Stimulated activated naive B cell treated with anti-CD40 and anti-IgM and Interleukin-4, amounts not matched to agents 10 μg/mL and 1 μg/mL and 100 μg/mL, for 72 hours (primary cell): Measurements from ENCODE around the gene OR51M1.
"Not testable (repeated sequence)": the region's sequence is repeated elsewhere in the genome, so short reads cannot be mapped to it uniquely, and the experiment has no call there.

Experiments
- ATAC-seq, 2 donors: fragments of 150-1000 bp; cut with Tn5 transposase; replicated peaks; 2 replicates each; pipeline ENCODE4 v1.10.0; 2021; ENCODE audit warnings: moderate library complexity in 1 of 2
- DNase-seq: peaks from one replicate; pipeline ENCODE4 v3.0.0; 2021
- H3K27ac Mint-ChIP-seq: one replicate; pipeline ENCODE4 v1.8.0; 2022; ENCODE audit warnings: mild to moderate bottlenecking, mixed read lengths
- H3K27me3 Mint-ChIP-seq, 2 donors: one replicate each; pipeline ENCODE4 v1.8.0; 2022; ENCODE audit warnings: mixed read lengths in 2 of 2
- H3K36me3 Mint-ChIP-seq, 2 donors: one replicate each; pipeline ENCODE4 v1.8.0; 2022; ENCODE audit warnings: mixed read lengths in 2 of 2, mild to moderate bottlenecking in 1 of 2
- H3K4me1 Mint-ChIP-seq, 2 donors: one replicate each; pipeline ENCODE4 v1.8.0; 2022; ENCODE audit warnings: mixed read lengths in 2 of 2, mild to moderate bottlenecking in 1 of 2
- H3K4me3 Mint-ChIP-seq, 2 donors: one replicate each; pipeline ENCODE4 v1.8.0; 2022; ENCODE audit warnings: mild to moderate bottlenecking in 2 of 2, mixed read lengths in 2 of 2, moderate library complexity in 1 of 2
- H3K9me3 Mint-ChIP-seq, 2 donors: one replicate each; pipeline ENCODE4 v1.8.0; 2022; ENCODE audit warnings: mixed read lengths in 2 of 2, mild to moderate bottlenecking in 1 of 2

The OR51M1 gene

DNA sequence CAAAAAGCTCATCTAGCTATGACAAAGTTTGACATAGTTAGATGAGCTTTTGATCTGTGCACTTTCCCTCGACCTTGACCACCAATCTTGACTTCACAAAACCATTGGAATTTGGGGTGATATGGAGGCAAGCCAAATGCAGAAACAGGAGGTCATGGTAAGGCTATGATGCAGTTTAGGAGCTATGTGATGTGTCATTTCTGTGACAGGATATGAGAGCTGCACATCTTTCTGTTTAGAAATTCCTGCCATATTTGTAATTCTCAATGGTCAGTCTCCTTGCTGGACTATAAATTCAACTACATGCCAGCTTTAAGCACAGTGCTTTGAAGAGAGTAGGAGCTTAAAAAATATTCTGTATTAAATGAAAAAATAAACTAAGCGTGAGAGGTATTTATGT is 19.4 kb upstream of the OR51M1 start:
- DNase-seq, result no peak
- Mint-ChIP-seq H3K4me1 (no peaks in the 10 kb centered on the region), H3K4me3 (no peak overlapping the region), H3K9me3 (peaks cover 0 to 2% of the 10 kb centered on the region in 2 donors), H3K36me3 (no peaks in the 10 kb centered on the region), H3K27ac (no peak overlapping the region), H3K27me3 (peaks cover 7 to 10% of the 10 kb centered on the region in 2 donors)
- no peak for ATAC-seq

- not testable (repeated sequence) for H3K4me1 Mint-ChIP-seq, H3K4me3 Mint-ChIP-seq, DNase-seq, H3K27ac Mint-ChIP-seq, ATAC-seq, H3K36me3 Mint-ChIP-seq, H3K9me3 Mint-ChIP-seq
- H3K27me3 Mint-ChIP-seq, result peaks cover 7 to 10% of the 10 kb centered on the region in 2 donors
Observed at GRCh38 chr11:5366365-5366764, 17.2 kb upstream of the OR51M1 start.

- Mint-ChIP-seq H3K27me3 (peaks cover 7 to 10% of the 10 kb centered on the region in 2 donors), H3K4me3 (no peak overlapping the region), H3K4me1 (no peaks in the 10 kb centered on the region), H3K36me3 (no peaks in the 10 kb centered on the region), H3K9me3 (peaks cover 0 to 1% of the 10 kb centered on the region in 2 donors), H3K27ac (no peak overlapping the region)
- ATAC-seq (no peak), DNase-seq (no peak)
Observed at GRCh38 chr11:5366856-5367255, 16.8 kb upstream of the OR51M1 start.

DNA sequence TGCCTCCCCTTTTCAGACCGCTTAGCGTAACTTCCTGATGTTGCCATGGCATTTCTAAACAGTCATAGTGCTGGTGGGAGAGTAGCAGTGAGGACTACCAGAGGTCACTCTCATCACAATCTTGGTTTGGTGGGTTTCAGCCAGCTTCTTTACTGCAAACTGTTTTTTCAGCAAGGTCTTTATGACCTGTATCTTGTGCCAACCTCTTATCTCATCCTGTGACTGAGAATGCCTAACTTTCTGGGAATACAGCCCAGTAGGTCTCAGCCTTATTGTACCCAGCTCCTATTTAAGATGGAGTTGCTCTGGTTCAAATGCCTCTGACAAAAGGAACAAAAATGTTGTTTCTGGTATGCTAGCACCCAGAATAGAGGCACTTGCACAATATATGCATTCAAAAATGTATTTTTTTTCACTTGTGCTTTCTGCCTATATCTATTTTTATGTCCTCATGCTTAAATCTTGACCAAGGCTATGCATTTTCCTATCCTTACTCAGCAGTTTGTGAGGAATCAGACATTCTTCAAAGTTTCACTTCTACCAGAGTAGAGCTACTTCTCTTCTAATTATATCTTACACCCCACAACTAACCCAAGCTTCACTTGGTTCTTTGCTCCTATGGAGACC is 16.1 kb upstream of the OR51M1 start:
- Mint-ChIP-seq H3K27me3 (peaks cover 7 to 10% of the 10 kb centered on the region in 2 donors), H3K36me3 (no peaks in the 10 kb centered on the region), H3K9me3 (no peaks in the 10 kb centered on the region), H3K4me3 (no peak overlapping the region), H3K4me1 (no peaks in the 10 kb centered on the region), H3K27ac (no peak overlapping the region)
- DNase-seq, result no peak
- ATAC-seq, result no peak

DNA sequence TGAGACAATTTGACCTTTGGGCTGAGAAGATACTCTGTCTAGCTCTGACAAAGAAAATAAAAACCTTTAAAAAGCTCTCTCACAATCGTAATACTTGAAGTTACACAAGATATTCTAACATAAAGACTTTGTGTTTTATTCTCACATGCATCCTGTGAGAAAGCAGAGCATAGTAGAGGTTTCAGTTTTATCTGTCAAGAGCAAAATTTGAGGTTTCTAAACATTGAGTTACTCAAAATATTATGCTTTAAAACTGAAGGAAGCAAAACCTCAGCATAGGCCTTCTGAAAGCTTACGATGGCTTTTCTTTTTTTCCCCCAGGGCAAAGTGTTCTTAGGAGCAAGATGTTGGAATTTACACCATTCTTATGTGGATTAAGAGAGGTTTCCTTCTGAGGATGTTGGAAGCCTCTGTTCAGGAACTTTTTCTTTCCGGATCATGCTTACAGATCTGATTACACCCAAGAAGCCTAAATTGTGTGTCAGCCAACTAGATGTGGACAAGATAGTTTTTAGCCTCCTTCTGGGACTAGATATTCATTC is 15.0 kb upstream of the OR51M1 start:
- peaks cover 3 to 5% of the 10 kb centered on the region in 2 donors for H3K9me3 Mint-ChIP-seq

DNA sequence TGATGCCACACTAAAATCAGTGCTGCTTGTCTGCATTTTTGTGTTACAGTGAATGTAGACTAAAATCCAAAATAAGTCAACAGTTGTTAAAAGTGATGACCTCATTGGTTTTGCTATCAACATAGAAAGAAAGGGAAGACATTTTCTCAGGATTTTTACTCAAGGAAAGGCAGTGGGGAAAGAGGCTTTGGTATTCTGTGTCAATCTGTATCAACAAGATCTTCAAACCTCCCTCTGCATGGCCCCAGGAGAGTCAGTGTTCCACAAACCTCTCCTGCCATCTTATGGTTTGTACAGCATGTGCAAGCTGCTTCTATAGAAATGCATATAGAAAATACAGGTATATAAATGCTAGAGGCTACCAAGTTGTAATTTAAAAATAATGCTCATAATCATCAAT is 13.8 kb upstream of the OR51M1 start:
- Mint-ChIP-seq H3K9me3 (peaks cover 3 to 5% of the 10 kb centered on the region in 2 donors), H3K27me3 (peaks cover 7 to 19% of the 10 kb centered on the region in 2 donors), H3K4me3 (no peak overlapping the region), H3K27ac (no peak overlapping the region), H3K4me1 (no peaks in the 10 kb centered on the region), H3K36me3 (no peaks in the 10 kb centered on the region)
- ATAC-seq (no peak), DNase-seq (no peak)

More for the DNA sequence above, 15.0 kb upstream of the OR51M1 start:
- Mint-ChIP-seq H3K4me1 (no peaks in the 10 kb centered on the region), H3K27ac (no peak overlapping the region), H3K27me3 (peaks cover 7 to 10% of the 10 kb centered on the region in 2 donors), H3K4me3 (no peak overlapping the region), H3K36me3 (no peaks in the 10 kb centered on the region)
- ATAC-seq, result no peak
- DNase-seq, result no peak

DNA sequence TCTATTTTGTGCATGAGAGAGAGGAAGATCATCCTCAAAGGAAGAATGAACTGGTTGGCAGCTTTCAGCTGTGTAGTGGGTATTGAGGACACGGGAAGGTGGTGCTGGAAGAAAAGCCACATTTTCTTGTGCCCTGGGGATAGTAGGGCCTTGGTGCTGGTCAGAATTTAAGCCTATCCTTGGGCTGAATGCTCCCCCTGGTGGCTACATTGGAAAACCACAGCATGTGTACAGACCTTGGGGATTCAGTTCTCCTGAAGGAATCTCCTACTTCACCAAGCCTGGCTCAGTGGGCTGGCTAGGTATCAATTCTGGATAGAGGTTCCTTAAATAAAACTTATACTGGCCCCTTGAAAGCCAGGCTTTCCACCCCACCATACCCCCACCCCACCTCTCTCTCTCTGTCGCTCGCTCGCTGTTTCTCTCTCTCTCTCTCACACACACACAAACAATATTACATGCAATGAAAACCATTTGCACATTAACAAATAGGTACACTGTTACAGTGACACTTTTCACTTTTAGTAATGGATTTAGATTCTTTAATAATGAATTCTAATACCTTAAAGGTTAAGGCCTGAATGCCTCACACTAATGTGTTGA is 2.8 kb upstream of the OR51M1 start:
- DNase-seq (peak; percentile 12), ATAC-seq (peak; percentile 80 to 82)
- Mint-ChIP-seq H3K36me3 (no peaks in the 10 kb centered on the region), H3K27ac (no peak overlapping the region), H3K27me3 (peaks cover 3 to 18% of the 10 kb centered on the region in 2 donors), H3K4me3 (no peak overlapping the region), H3K9me3 (peaks cover 0 to 3% of the 10 kb centered on the region in 2 donors), H3K4me1 (no peaks in the 10 kb centered on the region)

GRCh38 chr11:5384335-5384734 is 723 bp downstream of the OR51M1 start:
- H3K4me1 Mint-ChIP-seq, result no peaks in the 10 kb centered on the region
- no peak for ATAC-seq
- H3K4me3 Mint-ChIP-seq, result no peak overlapping the region
- peaks cover 3 to 10% of the 10 kb centered on the region in 2 donors for H3K27me3 Mint-ChIP-seq
- no peak overlapping the region for H3K27ac Mint-ChIP-seq
- no peak for DNase-seq
- H3K36me3 Mint-ChIP-seq, result no peaks in the 10 kb centered on the region
- no peaks in the 10 kb centered on the region for H3K9me3 Mint-ChIP-seq

DNA sequence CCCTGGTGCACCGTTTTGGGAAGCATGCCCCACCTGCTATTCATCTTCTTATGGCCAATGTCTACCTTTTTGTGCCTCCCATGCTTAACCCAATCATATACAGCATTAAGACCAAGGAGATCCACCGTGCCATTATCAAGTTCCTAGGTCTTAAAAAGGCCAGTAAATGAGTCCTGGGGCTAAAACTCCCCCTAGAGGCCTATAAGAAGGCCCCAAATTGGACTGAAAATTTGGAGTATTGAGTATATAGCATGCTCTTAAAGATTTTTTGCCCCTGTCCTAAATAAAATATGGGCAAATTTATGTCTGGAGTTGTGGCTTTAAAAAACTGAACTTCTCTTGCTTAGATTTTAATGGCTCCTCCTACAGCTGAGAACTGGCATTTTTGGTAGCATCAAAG is 6.6 kb downstream of the OR51M1 start:
- Mint-ChIP-seq H3K27ac (no peak overlapping the region), H3K36me3 (no peaks in the 10 kb centered on the region), H3K4me1 (no peaks in the 10 kb centered on the region), H3K27me3 (peaks cover 4 to 5% of the 10 kb centered on the region in 2 donors), H3K4me3 (no peak overlapping the region), H3K9me3 (no peaks in the 10 kb centered on the region)
- ATAC-seq, result no peak
- no peak for DNase-seq

- no peak overlapping the region for H3K4me3 Mint-ChIP-seq
- ATAC-seq (no peak), DNase-seq (no peak)
- H3K36me3 Mint-ChIP-seq, result no peaks in the 10 kb centered on the region
- no peak overlapping the region for H3K27ac Mint-ChIP-seq
- H3K27me3 Mint-ChIP-seq, result peaks cover 5 to 8% of the 10 kb centered on the region in 2 donors
- H3K4me1 Mint-ChIP-seq, result no peaks in the 10 kb centered on the region
- H3K9me3 Mint-ChIP-seq, result peaks cover 0 to 4% of the 10 kb centered on the region in 2 donors
Observed at GRCh38 chr11:5394091-5394490, 10.5 kb downstream of the OR51M1 start.

DNA sequence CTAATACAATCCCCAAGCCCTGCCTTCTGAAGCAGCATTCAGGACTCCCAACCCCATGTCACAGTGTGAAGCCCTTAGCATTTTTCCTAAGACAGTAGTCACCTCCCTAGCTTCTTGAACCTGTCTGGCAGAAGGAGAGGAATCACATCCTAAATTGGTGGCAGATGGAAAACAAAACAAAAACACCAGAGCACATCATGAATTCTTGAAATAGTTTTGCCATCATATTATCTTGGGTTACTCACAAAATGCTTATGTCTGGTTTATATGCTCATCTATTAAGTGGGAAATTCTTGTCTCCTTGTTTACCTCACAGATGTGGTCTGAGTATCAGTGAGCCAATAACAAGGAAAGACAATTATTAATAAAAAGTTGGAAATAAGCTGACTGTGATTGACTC is 15.3 kb downstream of the OR51M1 start:
- H3K9me3 Mint-ChIP-seq, result peaks cover 0 to 4% of the 10 kb centered on the region in 2 donors
- peaks cover 0 to 4% of the 10 kb centered on the region in 2 donors for H3K27me3 Mint-ChIP-seq
- ATAC-seq (no peak), DNase-seq (no peak)
- no peaks in the 10 kb centered on the region for H3K4me1 Mint-ChIP-seq
- H3K27ac Mint-ChIP-seq, result no peak overlapping the region
- no peak overlapping the region for H3K4me3 Mint-ChIP-seq
- H3K36me3 Mint-ChIP-seq, result no peaks in the 10 kb centered on the region

DNA sequence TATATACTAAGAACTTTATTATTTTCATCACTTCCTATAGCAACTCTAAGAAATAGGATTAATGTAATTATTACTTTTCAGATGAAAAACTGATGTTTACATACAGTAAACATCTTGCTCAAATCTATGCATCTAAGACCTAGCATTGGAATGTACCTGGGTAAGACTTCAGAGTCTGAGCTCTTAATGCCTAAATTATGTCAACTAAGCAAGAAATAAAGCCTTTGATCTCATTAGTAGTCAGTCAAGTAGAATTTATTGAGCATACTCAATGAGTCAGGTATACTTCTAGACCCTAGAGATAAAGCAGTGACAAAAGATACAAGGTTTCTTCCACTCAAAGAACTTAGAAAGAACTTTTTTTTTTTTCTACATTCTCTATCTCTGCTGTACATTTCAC is 21.6 kb downstream of the OR51M1 start:
- Mint-ChIP-seq H3K4me1 (no peaks in the 10 kb centered on the region), H3K9me3 (no peaks in the 10 kb centered on the region), H3K36me3 (no peaks in the 10 kb centered on the region), H3K27ac (no peak overlapping the region), H3K4me3 (no peak overlapping the region), H3K27me3 (peaks cover 6 to 20% of the 10 kb centered on the region in 2 donors)
- DNase-seq (no peak), ATAC-seq (no peak)

DNA sequence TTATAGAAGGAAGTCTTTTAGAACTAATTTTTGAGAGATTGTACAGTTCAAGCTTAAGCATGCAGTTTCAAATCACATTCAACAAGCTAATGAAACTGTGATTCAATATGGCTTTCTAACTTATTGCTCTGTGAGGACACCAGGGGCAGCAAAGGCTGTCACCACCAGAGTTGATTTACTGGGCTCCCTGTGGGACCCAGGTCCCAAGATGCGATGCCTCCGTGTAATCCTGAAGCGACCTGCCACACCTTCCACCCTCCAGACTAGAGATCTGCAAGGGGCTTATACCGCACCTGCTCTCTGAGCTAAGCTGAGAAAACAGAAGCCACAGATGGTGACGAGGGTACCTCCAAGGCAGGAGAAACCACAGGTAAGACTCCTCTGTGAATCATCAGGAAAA is 37.4 kb downstream of the OR51M1 start:
- peaks cover 6 to 11% of the 10 kb centered on the region in 2 donors for H3K27me3 Mint-ChIP-seq
- no peaks in the 10 kb centered on the region for H3K4me1 Mint-ChIP-seq
- DNase-seq (no peak), ATAC-seq (no peak)
- H3K4me3 Mint-ChIP-seq, result no peak overlapping the region
- no peak overlapping the region for H3K27ac Mint-ChIP-seq
- H3K36me3 Mint-ChIP-seq, result peaks cover 0 to 1% of the 10 kb centered on the region in 2 donors
- H3K9me3 Mint-ChIP-seq, result peaks cover 2 to 4% of the 10 kb centered on the region in 2 donors

DNA sequence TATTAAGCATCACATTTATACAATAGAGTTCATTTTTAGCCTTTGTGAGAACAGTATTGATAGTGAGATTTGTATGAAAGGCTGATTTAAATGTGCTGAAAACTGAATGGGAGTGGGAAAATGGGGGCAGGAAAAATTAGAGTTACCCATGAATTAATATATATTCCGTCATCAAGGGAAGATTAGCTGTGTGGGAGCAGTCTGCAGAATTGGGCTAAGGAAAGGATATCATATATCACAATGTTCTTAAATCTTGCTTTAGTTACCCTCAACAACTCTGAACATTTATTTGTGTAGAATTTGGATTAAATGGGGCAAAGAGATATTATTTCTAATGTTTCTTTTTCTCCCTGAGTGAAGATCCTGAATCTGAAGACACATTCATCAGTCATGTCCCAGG is 38.2 kb downstream of the OR51M1 start, which contains the start of gene OR51Q1:
OR51Q1 (plus strand) TSS at position 301 of the 400 bp plus-strand sequence; CDS start at position 391, 90 bp downstream.
- Mint-ChIP-seq H3K9me3 (peaks cover 2 to 4% of the 10 kb centered on the region in 2 donors), H3K36me3 (peaks cover 0 to 1% of the 10 kb centered on the region in 2 donors), H3K27me3 (peaks cover 8 to 11% of the 10 kb centered on the region in 2 donors), H3K27ac (no peak within 1 kb of the TSS), H3K4me3 (no peak within 1 kb of the TSS), H3K4me1 (no peaks in the 10 kb centered on the region)
- no peak for DNase-seq
- ATAC-seq, result no peak

GRCh38 chr11:5423131-5423530 is 39.5 kb downstream of the OR51M1 start:
- H3K27ac Mint-ChIP-seq, result no peak overlapping the region
- DNase-seq, result no peak
- no peak for ATAC-seq
- H3K36me3 Mint-ChIP-seq, result peaks cover 0 to 1% of the 10 kb centered on the region in 2 donors
- H3K27me3 Mint-ChIP-seq, result peaks cover 13 to 16% of the 10 kb centered on the region in 2 donors
- H3K4me3 Mint-ChIP-seq, result no peak overlapping the region
- peaks cover 2 to 4% of the 10 kb centered on the region in 2 donors for H3K9me3 Mint-ChIP-seq
- no peaks in the 10 kb centered on the region for H3K4me1 Mint-ChIP-seq
